Mucosa of descending colon (tissue), 3 donors: ENCODE measurements around the gene PPP2CA. TPM values are rescaled to one million over a fixed set of nuclear protein-coding genes. Genes with fewer than 3 reads are reported as not detected.
A peak's percentile ranks its signal among the peaks of the same experiment; 100 is the strongest.

ENCODE experiments used
- ATAC-seq: fragments of 200-7000 bp; cut with Tn5 transposase; one replicate; pipeline ENCODE4 v1.9.1; 2020; ENCODE audit warnings: mild to moderate bottlenecking, moderate library complexity
- DNase-seq, 3 donors: peaks; one replicate each; pipeline ENCODE4 v3.0.0-alpha.2; 2020
- H3K36me3 ChIP-seq: fragments of 200-600 bp; one replicate; pipeline ENCODE4 v1.8.0; 2021; ENCODE audit warnings: low read depth, mild to moderate bottlenecking
- H3K4me1 ChIP-seq: fragments of 200-600 bp; one replicate; pipeline ENCODE4 v1.8.0; 2021; ENCODE audit warnings: low read depth, mild to moderate bottlenecking
- H3K4me3 ChIP-seq: fragments of 200-600 bp; one replicate; pipeline ENCODE4 v1.8.0; 2021; ENCODE audit warnings: mild to moderate bottlenecking
- H3K9me3 ChIP-seq: fragments of 200-600 bp; one replicate; pipeline ENCODE4 v1.8.0; 2021; ENCODE audit warnings: mild to moderate bottlenecking
- CTCF ChIP-seq: fragments of 200-600 bp; IDR thresholded peaks from one replicate; pipeline ENCODE4 v1.8.0; 2022; ENCODE audit warnings: antibody characterized with exemption, mild to moderate bottlenecking
- intact Hi-C, 2 donors: fragments of 100-400 bp; cut with DNase I in 1 of 2; cut with micrococcal nuclease in 1 of 2; formaldehyde crosslinking; loops; one replicate each; pipeline versions ENCODE4 v1.11.0 to v1.11.1; 2022; cut with DNase I, micrococcal nuclease
- total RNA-seq, 3 donors: library from RNA; stranded (reverse); fragmentation: NEBNext Ultra II Directional in 2 of 3; extraction: Animal tissue kit (Norgen Biotek cat#: 25700) in 2 of 3; gene quantifications; one replicate each; pipeline versions ENCODE4 v1.2.1 to v1.2.4, GENCODE V29; 2021 to 2023
- donor health status: DM: no; HTN: no; CAD: no; lungs with moderate emphysema.
- donor health status: DM: no; HTN: no; CAD: no.
- donor health status: DM: no; HTN: yes; CAD: no.

The PPP2CA gene
- total RNA-seq, 3 donors from 2014 or later: 93.9 to 120 (median 115) TPM

- no peaks in the 10 kb centered on the region for H3K4me1 ChIP-seq
- H3K4me3 ChIP-seq: no peak overlapping the region
These were observed 21.0 kb upstream of the PPP2CA start for GRCh38 chr5:134246771-134247427.

GRCh38 chr5:134245692-134246091, 19.8 kb upstream of the PPP2CA start:
- Histone ChIP-seq H3K36me3 (no peaks in the 10 kb centered on the region), H3K4me3 (no peak overlapping the region), H3K9me3 (no peaks in the 10 kb centered on the region), H3K4me1 (no peaks in the 10 kb centered on the region)
- DNase-seq (no peak), ATAC-seq (no peak)
- intact Hi-C loops: no loop called here
- no peak for TF ChIP-seq CTCF

More at GRCh38 chr5:134246771-134247427, 21.0 kb upstream of the PPP2CA start:
- Histone ChIP-seq H3K36me3 (no peaks in the 10 kb centered on the region), H3K9me3 (no peaks in the 10 kb centered on the region)
- no peak for TF ChIP-seq CTCF
- no peak for ATAC-seq
- no peak for DNase-seq
- intact Hi-C loops: no loop called here

- no peak overlapping the region for H3K4me3 ChIP-seq
- DNase-seq (no peak), ATAC-seq (peak; percentile 67)
- intact Hi-C loops: no loop called here
- no peak for TF ChIP-seq CTCF
- H3K4me1 ChIP-seq: no peaks in the 10 kb centered on the region
- H3K36me3 ChIP-seq: no peaks in the 10 kb centered on the region
- no peaks in the 10 kb centered on the region for H3K9me3 ChIP-seq
These were observed 19.3 kb upstream of the PPP2CA start for GRCh38 chr5:134245101-134245604.

- DNase-seq (peak in 1 of 3 donors; percentile 27), ATAC-seq (peak; percentile 56)
- Histone ChIP-seq H3K9me3 (no peaks in the 10 kb centered on the region), H3K36me3 (no peaks in the 10 kb centered on the region), H3K4me3 (no peak overlapping the region), H3K4me1 (no peaks in the 10 kb centered on the region)
- intact Hi-C loops: no loop called here
- TF ChIP-seq CTCF: no peak
These were observed 16.3 kb upstream of the PPP2CA start for GRCh38 chr5:134242146-134242545.

DNA sequence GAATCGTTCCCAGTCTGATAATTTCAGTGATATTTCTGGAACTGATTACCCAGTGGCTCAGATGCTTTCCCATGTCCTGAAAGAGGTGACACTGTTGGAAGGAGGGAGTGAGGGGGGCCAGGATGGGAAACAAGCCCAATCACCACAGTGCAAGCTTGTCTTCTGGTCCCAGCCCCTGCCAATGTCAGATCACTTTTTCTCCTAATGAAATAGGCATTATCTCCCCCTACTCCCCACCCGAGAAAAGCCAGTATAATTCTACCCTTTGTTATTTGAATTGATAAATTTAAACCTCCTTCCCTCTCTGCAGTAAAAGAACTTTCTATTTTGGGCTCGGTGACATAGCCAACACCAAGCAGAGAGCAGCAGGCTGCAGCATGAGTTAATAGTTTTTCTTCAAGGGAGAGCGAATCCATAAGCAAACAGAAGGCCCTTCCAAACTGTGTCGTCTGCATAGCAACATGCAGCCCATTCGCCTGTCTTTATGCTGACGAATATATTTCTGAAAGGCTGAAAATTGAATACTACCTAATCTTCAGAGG, 14.6 kb upstream of the PPP2CA start:
- peak in 1 of 3 donors; percentile 14 for DNase-seq
- Histone ChIP-seq H3K4me1 (no peaks in the 10 kb centered on the region), H3K36me3 (no peaks in the 10 kb centered on the region), H3K9me3 (no peaks in the 10 kb centered on the region), H3K4me3 (no peak overlapping the region)
- TF ChIP-seq CTCF: no peak
- intact Hi-C loops: no loop called here
- peak; percentile 47 for ATAC-seq
